Keratinocyte (primary cell): ENCODE data around the gene LHX2. TPM values are rescaled to one million over a fixed set of nuclear protein-coding genes. Genes with fewer than 3 reads are reported as not detected.
"Not testable (repeated sequence)": the region's sequence is repeated elsewhere in the genome, so short reads cannot be mapped to it uniquely, and the experiment has no call there.

Experiments used
- DNase-seq: peaks from one replicate; pipeline ENCODE4 v3.0.0-alpha.2; 2011; ENCODE audit warnings: low read depth, missing footprints, low spot score
- FAIRE-seq: peaks from 2 replicates; lab custom pipeline; 2011; peaks lifted over from hg19 to GRCh38; lab: Jason Lieb, UNC
- H2AFZ ChIP-seq: 2 replicates; pipeline ENCODE4 v1.6.0; 2012; ENCODE audit warnings: low read length, control low read depth, inconsistent platforms; ENCODE audit not compliant: control insufficient read depth
- H3K27ac ChIP-seq: 2 replicates; pipeline ENCODE4 v1.5.1; 2011; ENCODE audit warnings: low read length; ENCODE audit not compliant: control insufficient read depth, insufficient read depth
- H3K27me3 ChIP-seq: 3 replicates; pipeline ENCODE4 v1.6.0; 2011; ENCODE audit warnings: low read length; ENCODE audit not compliant: control insufficient read depth, insufficient read depth; ENCODE audit errors: extremely low read depth
- H3K36me3 ChIP-seq, 2 experiments: 2 replicates in 1 of 2; 3 replicates in 1 of 2; pipeline ENCODE4 v1.5.1; 2011; ENCODE audit warnings: low read length in 2 of 2, mild to moderate bottlenecking in 1 of 2; ENCODE audit not compliant: control insufficient read depth in 2 of 2, insufficient read depth in 2 of 2; ENCODE audit errors: extremely low read depth in 1 of 2
- H3K4me1 ChIP-seq: 3 replicates; pipeline ENCODE4 v1.5.1; 2011; ENCODE audit warnings: low read length; ENCODE audit not compliant: control insufficient read depth, insufficient read depth; ENCODE audit errors: extremely low read depth
- H3K4me2 ChIP-seq: 3 replicates; pipeline ENCODE4 v1.6.0; 2011; ENCODE audit warnings: low read depth, low read length; ENCODE audit not compliant: control insufficient read depth, insufficient read depth; ENCODE audit errors: extremely low read depth
- H3K4me3 ChIP-seq, 3 experiments: fragments of 200-600 bp in 1 of 3; sonication (generic) in 1 of 3; 2 replicates in 2 of 3; 3 replicates in 1 of 3; pipeline ENCODE4 v1.5.1; 2011 to 2016; ENCODE audit warnings: low read length in 3 of 3, mild to moderate bottlenecking in 3 of 3, control low read depth in 2 of 3, inconsistent platforms in 1 of 3, low read depth in 1 of 3, mixed read lengths in 1 of 3, mixed run types in 1 of 3, moderate library complexity in 1 of 3; ENCODE audit not compliant: control insufficient read depth in 2 of 3, insufficient read depth in 2 of 3; ENCODE audit errors: extremely low read depth in 1 of 3
- H3K79me2 ChIP-seq: 2 replicates; pipeline ENCODE4 v1.6.0; 2012; ENCODE audit warnings: low read length; ENCODE audit not compliant: control insufficient read depth, insufficient read depth
- H3K9ac ChIP-seq: 3 replicates; pipeline ENCODE4 v1.6.0; 2011; ENCODE audit warnings: low read length; ENCODE audit not compliant: control insufficient read depth, insufficient read depth; ENCODE audit errors: extremely low read depth
- H3K9me1 ChIP-seq: 3 replicates; pipeline ENCODE4 v1.6.0; 2011; ENCODE audit warnings: low read length; ENCODE audit not compliant: control insufficient read depth, insufficient read depth; ENCODE audit errors: extremely low read depth
- H3K9me3 ChIP-seq: 2 replicates; pipeline ENCODE4 v1.5.1; 2012; ENCODE audit warnings: low read depth, low read length; ENCODE audit not compliant: control insufficient read depth
- H4K20me1 ChIP-seq: 3 replicates; pipeline ENCODE4 v1.6.0; 2011; ENCODE audit warnings: low read length; ENCODE audit not compliant: control insufficient read depth, insufficient read depth; ENCODE audit errors: extremely low read depth
- CTCF ChIP-seq, 3 experiments: IDR thresholded peaks in 1 of 3; conservative IDR thresholded peaks in 1 of 3; optimal IDR thresholded peaks in 1 of 3; 2 replicates in 2 of 3; 3 replicates in 1 of 3; pipeline versions ENCODE3 to v1.5.1; 2011; ENCODE audit warnings: low read length in 3 of 3, mild to moderate bottlenecking in 3 of 3, moderate library complexity in 2 of 3, control low read depth in 1 of 3, inconsistent platforms in 1 of 3; ENCODE audit not compliant: insufficient read depth in 2 of 3; ENCODE audit errors: extremely low read depth in 1 of 3
- EZH2 ChIP-seq: IDR thresholded peaks from one replicate; pipeline ENCODE4 v1.6.1; 2012; ENCODE audit warnings: inconsistent platforms, mild to moderate bottlenecking, low read length, moderate library complexity
- dilution Hi-C: fragments of 300-500 bp; cut with MboI; formaldehyde crosslinking; loops from one replicate; pipeline ENCODE4 v1.7.0; 2020; ENCODE audit warnings: low sequenced_read_pairs; ENCODE audit not compliant: extremely low pct_ligation_motif_present
- polyA plus RNA-seq, 5 experiments: library from polyadenylated mRNA; depleted of rRNA in 3 of 5; stranded (reverse) in 3 of 5; stranded (forward) in 1 of 5; unstranded in 1 of 5; fragments of >200 nt; gene quantifications; 1 replicate in 1 of 5; 2 replicates in 3 of 5; 3 replicates in 1 of 5; pipeline versions ENCODE4 v1.2.1 to v1.2.3, GENCODE V29; 2011 to 2012; ENCODE audit warnings: missing spikeins in 2 of 5, low read depth in 1 of 5, low replicate concordance in 1 of 5

Gene LHX2
- polyA plus RNA-seq, 1 donor (not counting 4 experiments of a cell fraction or from before 2014, with no cell fraction given): 0.07 TPM

DNA sequence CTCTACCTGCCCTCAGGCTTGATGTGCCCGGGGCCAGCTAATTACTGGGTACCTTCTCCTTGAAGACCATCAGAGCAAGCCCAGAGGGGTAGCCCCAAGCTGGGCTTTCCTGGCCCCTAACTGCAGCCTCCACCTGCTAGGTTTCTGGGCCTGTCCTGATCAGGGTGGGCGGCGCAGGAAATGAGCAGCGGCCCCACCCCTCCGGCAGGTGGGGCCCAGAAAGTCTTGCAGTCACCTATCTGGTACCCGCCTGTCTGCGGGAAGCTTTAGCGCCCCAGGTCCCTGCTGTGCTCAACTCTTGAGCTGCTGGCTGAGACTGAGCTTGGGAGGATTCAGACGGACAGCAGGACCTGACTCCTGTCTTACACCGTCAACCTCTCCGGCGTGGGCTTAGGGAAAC is 37.1 kb upstream of the LHX2 start:
- FAIRE-seq (no peak), DNase-seq (no peak)
- no peak for TF ChIP-seq CTCF (optimal IDR thresholded peaks at IDR 0.05 in 1 of 3, IDR thresholded peaks at IDR 0.05 in 1 of 3, conservative IDR thresholded peaks at IDR 0.05 in 1 of 3; ENCODE audit: extremely low read depth in 1 of 3, insufficient read depth in 2 of 3, low read length in 3 of 3)
- TF ChIP-seq EZH2: no peak
- no peak overlapping the region for H2AFZ ChIP-seq
- H3K79me2 ChIP-seq: no peaks in the 10 kb centered on the region
- H3K27me3 ChIP-seq: peaks cover 23% of the 10 kb centered on the region
- dilution Hi-C loops: no loop called here
- H3K4me1 ChIP-seq: no peaks in the 10 kb centered on the region
- no peaks in the 10 kb centered on the region for H3K36me3 ChIP-seq
- no peak overlapping the region for H3K4me3 ChIP-seq
- no peak overlapping the region for H3K4me2 ChIP-seq
- peaks cover 5% of the 10 kb centered on the region for H3K9me3 ChIP-seq
- no peaks in the 10 kb centered on the region for H3K9me1 ChIP-seq
- H3K27ac ChIP-seq: no peak overlapping the region
- no peaks in the 10 kb centered on the region for H4K20me1 ChIP-seq
- no peak overlapping the region for H3K9ac ChIP-seq

DNA sequence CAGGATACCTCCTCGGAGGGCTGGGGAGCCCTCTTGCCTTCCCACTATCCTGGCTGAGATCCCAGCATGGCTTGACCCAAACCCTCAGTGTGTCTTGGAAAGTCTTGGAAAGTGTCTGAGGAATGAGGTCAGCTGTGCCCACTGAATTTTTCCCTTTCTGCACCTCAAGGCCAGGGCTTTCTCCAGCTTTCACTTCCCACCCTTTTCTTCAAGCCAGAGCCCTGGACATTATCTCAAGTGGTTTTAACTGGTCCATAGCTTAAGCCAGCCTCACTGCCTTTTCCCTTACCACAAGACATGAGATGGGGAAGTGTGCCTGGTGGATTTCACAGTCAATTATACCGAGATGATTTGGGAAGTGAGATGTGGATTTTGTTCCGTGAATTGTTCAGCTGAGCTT is 35.7 kb upstream of the LHX2 start:
- H2AFZ ChIP-seq: no peak overlapping the region
- no peak overlapping the region for H3K4me3 ChIP-seq
- H3K36me3 ChIP-seq: no peaks in the 10 kb centered on the region
- H3K27ac ChIP-seq: no peak overlapping the region
- TF ChIP-seq CTCF (optimal IDR thresholded peaks at IDR 0.05 in 1 of 3, IDR thresholded peaks at IDR 0.05 in 1 of 3, conservative IDR thresholded peaks at IDR 0.05 in 1 of 3; ENCODE audit: extremely low read depth in 1 of 3, insufficient read depth in 2 of 3, low read length in 3 of 3) (no peak), EZH2 (no peak)
- no peak for DNase-seq
- dilution Hi-C loops: no loop called here
- H3K4me2 ChIP-seq: no peak overlapping the region
- H3K9me3 ChIP-seq: peaks cover 5% of the 10 kb centered on the region
- H3K4me1 ChIP-seq: no peaks in the 10 kb centered on the region
- H3K9ac ChIP-seq: no peak overlapping the region
- H4K20me1 ChIP-seq: no peaks in the 10 kb centered on the region
- H3K9me1 ChIP-seq: no peaks in the 10 kb centered on the region
- no peak for FAIRE-seq
- peaks cover 19% of the 10 kb centered on the region for H3K27me3 ChIP-seq
- no peaks in the 10 kb centered on the region for H3K79me2 ChIP-seq

GRCh38 chr9:123976579-123976978 is 35.0 kb upstream of the LHX2 start:
- FAIRE-seq, dilution Hi-C loops: not testable (repeated sequence)

More at GRCh38 chr9:123976579-123976978, 35.0 kb upstream of the LHX2 start:
- H2AFZ ChIP-seq, H3K27ac ChIP-seq, H3K9ac ChIP-seq, H3K4me2 ChIP-seq, H3K4me3 ChIP-seq, H3K79me2 ChIP-seq, H3K9me3 ChIP-seq, DNase-seq, H3K4me1 ChIP-seq, H3K36me3 ChIP-seq, H4K20me1 ChIP-seq, H3K9me1 ChIP-seq: not testable (repeated sequence)
- H3K27me3 ChIP-seq: peaks cover 26% of the 10 kb centered on the region
